ENCODE measurements around the gene IL17RA.

IL17RA gene

DNA sequence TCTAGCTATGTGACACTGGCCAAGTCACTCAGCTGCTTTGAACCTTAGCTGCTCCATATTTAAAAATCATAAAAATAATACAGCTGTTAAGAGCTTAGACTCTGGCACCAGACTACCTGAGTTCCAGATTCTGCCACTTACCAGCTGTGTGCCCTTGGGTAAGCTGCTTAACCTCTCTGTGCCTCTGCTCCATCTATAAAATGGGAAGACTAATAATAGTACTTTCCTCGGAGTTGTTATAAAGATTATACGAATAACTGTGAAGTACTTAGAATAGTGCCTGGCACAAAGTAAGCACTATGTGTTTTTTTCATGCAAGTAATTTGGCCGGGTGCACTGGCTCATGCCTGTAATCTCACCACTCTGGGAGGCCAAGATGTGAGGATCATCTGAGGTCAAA is 72.9 kb downstream of the IL17RA start:
- DNase-seq (ENCODE audit: low read depth, low spot score) = no peak

- no peak for DNase-seq (ENCODE audit: low read depth, low spot score)
These were observed 73.4 kb downstream of the IL17RA start for GRCh38 chr22:17158176-17158567.

GRCh38 chr22:17158568-17159503 is 74.0 kb downstream of the IL17RA start, which contains the start of gene HDHD5:
HDHD5 (minus strand) TSS chr22:17159277; CDS start chr22:17159251, 26 bp downstream.
- DNase-seq (ENCODE audit: low read depth, low spot score) = peak; percentile 96

DNA sequence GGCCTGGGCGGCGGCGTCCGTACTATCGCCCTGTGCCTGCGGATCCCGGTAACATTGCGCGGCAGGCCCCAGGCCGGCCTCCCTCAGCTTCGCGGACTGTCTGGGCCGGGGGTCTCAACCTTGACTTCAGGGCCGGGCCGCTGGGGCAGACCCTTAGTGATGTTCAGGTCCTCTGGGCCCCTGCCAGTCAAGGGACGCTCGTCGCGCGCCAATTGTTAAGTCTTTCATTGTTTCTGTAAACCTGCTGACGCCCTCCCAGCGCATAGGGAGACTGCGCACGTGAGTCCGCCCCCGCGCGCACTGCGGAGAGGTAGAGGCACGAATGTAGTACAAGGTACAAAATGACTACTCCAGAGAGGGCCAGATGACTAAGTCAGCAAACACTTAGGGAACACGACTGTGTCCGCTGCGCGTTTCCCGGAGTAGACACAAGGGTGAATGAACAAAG is 74.7 kb downstream of the IL17RA start:
- DNase-seq (ENCODE audit: low read depth, low spot score) = peak; percentile 72

DNA sequence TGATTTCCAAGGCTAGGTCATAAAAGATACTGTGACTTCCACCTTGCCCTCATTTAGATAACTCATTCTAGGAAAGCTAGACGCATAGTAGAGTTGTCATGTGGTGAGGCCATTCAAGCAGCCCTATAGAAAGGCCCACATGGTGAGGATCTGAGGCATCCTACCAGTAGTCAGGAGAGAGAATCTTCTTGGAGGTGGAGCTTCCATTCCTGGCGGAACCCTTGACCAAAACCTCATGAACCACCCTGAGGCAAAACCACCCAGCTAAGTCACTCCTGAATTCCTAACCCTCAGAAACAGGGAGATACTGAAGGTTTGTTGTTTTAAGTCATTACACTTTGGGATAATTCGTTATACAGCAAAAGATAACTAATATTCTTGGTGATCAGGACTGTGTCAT is 77.2 kb downstream of the IL17RA start:
- DNase-seq (ENCODE audit: low read depth, low spot score) = no peak

- no peak for DNase-seq (ENCODE audit: low read depth, low spot score)
These were observed 77.9 kb downstream of the IL17RA start for GRCh38 chr22:17162731-17163130.

DNA sequence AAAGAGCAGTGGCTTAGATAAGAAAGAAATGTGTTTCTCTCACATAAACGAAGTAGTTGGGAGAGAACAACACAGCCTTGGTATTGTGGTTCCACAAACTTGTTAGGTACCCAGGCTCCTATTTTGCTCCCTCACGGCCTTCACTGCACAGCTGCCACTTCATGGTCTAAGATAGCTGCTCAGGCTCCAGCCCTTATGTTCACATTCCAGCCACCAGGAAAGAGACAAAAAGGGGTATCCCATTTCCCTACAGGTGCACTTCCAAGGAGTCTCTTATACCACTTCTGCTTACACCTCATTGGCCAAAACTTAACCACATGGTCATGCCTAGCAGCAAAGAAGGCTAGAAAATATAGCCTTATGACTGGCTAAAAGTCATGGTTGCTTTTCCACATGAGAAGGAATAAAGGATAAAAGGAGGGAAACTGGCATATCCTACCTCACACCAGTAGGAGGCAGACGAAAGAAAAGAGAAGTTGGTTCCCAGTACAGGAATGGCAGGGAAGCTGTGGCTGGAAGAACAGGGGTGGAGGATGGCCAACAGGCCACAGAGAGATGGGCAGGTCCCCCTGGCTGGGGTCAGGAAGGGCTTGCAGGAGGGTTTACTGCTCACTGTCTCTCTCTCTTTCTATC is 79.7 kb downstream of the IL17RA start:
- no peak for DNase-seq (ENCODE audit: low read depth, low spot score)

Data from astrocyte of the hippocampus (primary cell).